Erythroblast (primary cell): ENCODE data around the gene CEP41.

Experiments
- DNase-seq, 2 experiments: peaks; one replicate each; lab custom pipeline; 2025; lab: John Stamatoyannopoulos, UW
- GATA1 ChIP-seq: IDR thresholded peaks from 2 replicates; pipeline ENCODE4 v1.6.1; 2011; ENCODE audit warnings: low read depth, mild to moderate bottlenecking, control low read depth, low read length, moderate library complexity
- POLR2A ChIP-seq: IDR thresholded peaks from 2 replicates; pipeline ENCODE4 v1.6.1; 2011; ENCODE audit warnings: mild to moderate bottlenecking, low read length

The CEP41 gene

GRCh38 chr7:130358471-130358870, 82.3 kb downstream of the CEP41 start:
- TF ChIP-seq POLR2A, result no peak
- TF ChIP-seq GATA1, result no peak
- DNase-seq, result no peak

- DNase-seq, result no peak
- TF ChIP-seq GATA1 (no peak), POLR2A (no peak)
These were observed 83.8 kb downstream of the CEP41 start for GRCh38 chr7:130356876-130357611.

- TF ChIP-seq GATA1, result no peak
- TF ChIP-seq POLR2A, result no peak
- no peak for DNase-seq
These were observed 84.5 kb downstream of the CEP41 start for GRCh38 chr7:130356121-130356875.

GRCh38 chr7:130353196-130353595, 87.6 kb downstream of the CEP41 start:
- no peak for TF ChIP-seq GATA1
- TF ChIP-seq POLR2A, result no peak
- no peak for DNase-seq

- TF ChIP-seq GATA1 (no peak), POLR2A (no peak)
- DNase-seq, result no peak
These were observed 88.4 kb downstream of the CEP41 start for GRCh38 chr7:130352194-130353074.

- no peak for TF ChIP-seq POLR2A
- TF ChIP-seq GATA1, result no peak
- no peak for DNase-seq
These were observed 89.1 kb downstream of the CEP41 start for GRCh38 chr7:130351791-130352090.

- no peak for TF ChIP-seq GATA1
- TF ChIP-seq POLR2A, result no peak
- DNase-seq, result no peak
These were observed 89.6 kb downstream of the CEP41 start for GRCh38 chr7:130350945-130351790.

GRCh38 chr7:130349911-130350782, 90.7 kb downstream of the CEP41 start:
- no peak for TF ChIP-seq GATA1
- no peak for TF ChIP-seq POLR2A
- DNase-seq, result no peak

- no peak for TF ChIP-seq POLR2A
- no peak for TF ChIP-seq GATA1
- DNase-seq, result no peak
These were observed 93.9 kb downstream of the CEP41 start for GRCh38 chr7:130346941-130347340.

GRCh38 chr7:130346177-130346905, 94.5 kb downstream of the CEP41 start:
- TF ChIP-seq POLR2A, result no peak
- TF ChIP-seq GATA1, result no peak
- no peak for DNase-seq

GRCh38 chr7:130345725-130346124, 95.1 kb downstream of the CEP41 start:
- DNase-seq, result no peak
- no peak for TF ChIP-seq POLR2A
- TF ChIP-seq GATA1, result no peak
